ENCODE data around the gene FKRP. TPM values are rescaled to one million over a fixed set of nuclear protein-coding genes. Genes with fewer than 3 reads are reported as not detected.

FKRP gene
- total and polyA plus RNA-seq, 2 of the 13 experiments (the other 11 are each of a cell fraction or from before 2014, with no cell fraction given) = 7.3 to 9.8 TPM

DNA sequence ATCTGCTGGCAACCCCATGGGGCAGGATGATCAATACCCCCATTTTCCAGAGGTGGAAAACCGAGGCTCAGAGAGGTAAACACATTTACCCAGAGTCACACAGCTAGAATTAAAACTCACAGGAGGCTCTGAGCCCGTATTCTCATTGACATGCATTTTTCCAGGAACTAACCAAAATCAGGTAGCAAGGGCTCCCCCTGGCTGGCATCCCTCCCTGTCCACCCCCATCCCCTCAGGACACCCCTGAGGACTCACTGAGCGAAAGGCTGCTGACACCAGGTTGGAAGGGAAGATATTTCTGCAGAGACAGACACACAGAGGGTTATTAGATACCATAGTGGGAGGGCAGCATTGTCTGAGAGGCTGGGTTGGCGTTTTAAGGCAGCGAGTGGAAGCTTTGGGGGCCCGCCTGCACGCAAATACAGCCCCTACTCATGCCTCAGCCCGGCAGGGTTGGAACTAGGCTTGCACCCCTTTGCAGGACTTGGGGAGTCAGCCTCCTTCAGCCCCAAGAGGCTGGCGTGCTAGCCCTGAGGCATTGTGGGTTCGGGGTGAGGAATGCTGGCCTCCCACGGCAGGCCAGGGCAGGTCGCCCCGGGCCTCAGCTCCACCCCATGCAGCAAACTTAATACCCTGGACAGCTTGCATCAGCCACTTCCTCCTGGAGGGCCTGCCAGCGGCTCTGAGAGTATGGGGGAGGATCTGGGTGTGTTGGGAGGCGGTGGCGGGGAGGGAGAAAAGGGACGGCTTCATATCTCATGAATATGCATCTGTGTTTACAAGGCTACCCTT lies 38.6 kb downstream of the FKRP start (continued):
- TF ChIP-seq GPN1 (CRISPR knock-in tag; IDR thresholded peaks at IDR 0.05; ENCODE audit: borderline replicate concordance) = no peak
- TF ChIP-seq ZNF335 (CRISPR knock-in tag; IDR thresholded peaks at IDR 0.05) = no peak
- TF ChIP-seq, protein P1, sequence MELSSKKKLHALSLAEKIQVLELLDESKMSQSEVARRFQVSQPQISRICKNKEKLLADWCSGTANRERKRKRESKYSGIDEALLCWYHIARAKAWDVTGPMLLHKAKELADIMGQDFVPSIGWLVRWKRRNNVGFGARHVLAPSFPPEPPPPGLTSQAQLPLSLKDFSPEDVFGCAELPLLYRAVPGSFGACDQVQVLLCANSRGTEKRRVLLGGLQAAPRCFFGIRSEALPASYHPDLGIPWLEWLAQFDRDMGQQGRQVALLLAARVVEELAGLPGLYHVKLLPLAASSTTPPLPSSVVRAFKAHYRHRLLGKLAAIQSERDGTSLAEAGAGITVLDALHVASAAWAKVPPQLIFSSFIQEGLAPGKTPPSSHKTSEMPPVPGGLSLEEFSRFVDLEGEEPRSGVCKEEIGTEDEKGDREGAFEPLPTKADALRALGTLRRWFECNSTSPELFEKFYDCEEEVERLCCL (CRISPR knock-in tag; IDR thresholded peaks at IDR 0.05; ENCODE audit: borderline replicate concordance) = no peak
- TF ChIP-seq ZFP37 (CRISPR knock-in tag; IDR thresholded peaks at IDR 0.05; ENCODE audit: borderline replicate concordance) = no peak
- TF ChIP-seq, protein P2, sequence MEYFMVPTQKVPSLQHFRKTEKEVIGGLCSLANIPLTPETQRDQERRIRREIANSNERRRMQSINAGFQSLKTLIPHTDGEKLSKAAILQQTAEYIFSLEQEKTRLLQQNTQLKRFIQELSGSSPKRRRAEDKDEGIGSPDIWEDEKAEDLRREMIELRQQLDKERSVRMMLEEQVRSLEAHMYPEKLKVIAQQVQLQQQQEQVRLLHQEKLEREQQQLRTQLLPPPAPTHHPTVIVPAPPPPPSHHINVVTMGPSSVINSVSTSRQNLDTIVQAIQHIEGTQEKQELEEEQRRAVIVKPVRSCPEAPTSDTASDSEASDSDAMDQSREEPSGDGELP (IDR thresholded peaks at IDR 0.05; ENCODE audit: borderline replicate concordance, low read depth) = no peak; the same call in 1 of the 2 replicates
- TF ChIP-seq, protein P3, sequence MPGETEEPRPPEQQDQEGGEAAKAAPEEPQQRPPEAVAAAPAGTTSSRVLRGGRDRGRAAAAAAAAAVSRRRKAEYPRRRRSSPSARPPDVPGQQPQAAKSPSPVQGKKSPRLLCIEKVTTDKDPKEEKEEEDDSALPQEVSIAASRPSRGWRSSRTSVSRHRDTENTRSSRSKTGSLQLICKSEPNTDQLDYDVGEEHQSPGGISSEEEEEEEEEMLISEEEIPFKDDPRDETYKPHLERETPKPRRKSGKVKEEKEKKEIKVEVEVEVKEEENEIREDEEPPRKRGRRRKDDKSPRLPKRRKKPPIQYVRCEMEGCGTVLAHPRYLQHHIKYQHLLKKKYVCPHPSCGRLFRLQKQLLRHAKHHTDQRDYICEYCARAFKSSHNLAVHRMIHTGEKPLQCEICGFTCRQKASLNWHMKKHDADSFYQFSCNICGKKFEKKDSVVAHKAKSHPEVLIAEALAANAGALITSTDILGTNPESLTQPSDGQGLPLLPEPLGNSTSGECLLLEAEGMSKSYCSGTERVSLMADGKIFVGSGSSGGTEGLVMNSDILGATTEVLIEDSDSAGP (CRISPR knock-in tag; IDR thresholded peaks at IDR 0.05; ENCODE audit: borderline replicate concordance) = peak; percentile 26; the same call in 1 of the 2 replicates
- peak; percentile 68 for TF ChIP-seq SP5 (CRISPR knock-in tag; IDR thresholded peaks at IDR 0.05; ENCODE audit: borderline replicate concordance, low read depth)
- TF ChIP-seq NR2F2 (IDR thresholded peaks at IDR 0.05; ENCODE audit: borderline replicate concordance, low read depth) = no peak
- TF ChIP-seq SMYD3 (CRISPR knock-in tag; IDR thresholded peaks at IDR 0.05) = no peak
- TF ChIP-seq NCOA5 (CRISPR knock-in tag; IDR thresholded peaks at IDR 0.05) = no peak
- no peak for TF ChIP-seq CAMTA2 (CRISPR knock-in tag; IDR thresholded peaks at IDR 0.05; ENCODE audit: borderline replicate concordance)
- no peak for TF ChIP-seq FOXA1 (IDR thresholded peaks at IDR 0.05)
- no peak for TF ChIP-seq FOXA1 (CRISPR knock-in tag; IDR thresholded peaks at IDR 0.05)
- TF ChIP-seq ATAD3A (CRISPR knock-in tag; IDR thresholded peaks at IDR 0.05) = no peak
- TF ChIP-seq, protein P4, sequence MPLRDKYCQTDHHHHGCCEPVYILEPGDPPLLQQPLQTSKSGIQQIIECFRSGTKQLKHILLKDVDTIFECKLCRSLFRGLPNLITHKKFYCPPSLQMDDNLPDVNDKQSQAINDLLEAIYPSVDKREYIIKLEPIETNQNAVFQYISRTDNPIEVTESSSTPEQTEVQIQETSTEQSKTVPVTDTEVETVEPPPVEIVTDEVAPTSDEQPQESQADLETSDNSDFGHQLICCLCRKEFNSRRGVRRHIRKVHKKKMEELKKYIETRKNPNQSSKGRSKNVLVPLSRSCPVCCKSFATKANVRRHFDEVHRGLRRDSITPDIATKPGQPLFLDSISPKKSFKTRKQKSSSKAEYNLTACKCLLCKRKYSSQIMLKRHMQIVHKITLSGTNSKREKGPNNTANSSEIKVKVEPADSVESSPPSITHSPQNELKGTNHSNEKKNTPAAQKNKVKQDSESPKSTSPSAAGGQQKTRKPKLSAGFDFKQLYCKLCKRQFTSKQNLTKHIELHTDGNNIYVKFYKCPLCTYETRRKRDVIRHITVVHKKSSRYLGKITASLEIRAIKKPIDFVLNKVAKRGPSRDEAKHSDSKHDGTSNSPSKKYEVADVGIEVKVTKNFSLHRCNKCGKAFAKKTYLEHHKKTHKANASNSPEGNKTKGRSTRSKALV (CRISPR knock-in tag; IDR thresholded peaks at IDR 0.05) = no peak
- TF ChIP-seq TMF1 (CRISPR knock-in tag; IDR thresholded peaks at IDR 0.05; ENCODE audit: low read depth) = no peak
- peak; percentile 31 for TF ChIP-seq NR2C2 (CRISPR knock-in tag; IDR thresholded peaks at IDR 0.05; ENCODE audit: borderline replicate concordance)
- no peak for TF ChIP-seq ZSCAN20 (CRISPR knock-in tag; IDR thresholded peaks at IDR 0.05; ENCODE audit: borderline replicate concordance)
- peak; percentile 36 for TF ChIP-seq BRD4 (CRISPR knock-in tag; IDR thresholded peaks at IDR 0.05)
- no peak for TF ChIP-seq ZNF274 (CRISPR knock-in tag; IDR thresholded peaks at IDR 0.05)
- no peak for TF ChIP-seq ZNF296 (CRISPR knock-in tag; conservative IDR thresholded peaks at IDR 0.05)
